ENCODE measurements around the gene LACTB. TPM values are rescaled to one million over a fixed set of nuclear protein-coding genes. Genes with fewer than 3 reads are reported as not detected.
"Not testable (repeated sequence)": the region's sequence is repeated elsewhere in the genome, so short reads cannot be mapped to it uniquely, and the experiment has no call there.

Gene LACTB
- total RNA-seq, 1 experiment from 2014 or later: 34.3 TPM

DNA sequence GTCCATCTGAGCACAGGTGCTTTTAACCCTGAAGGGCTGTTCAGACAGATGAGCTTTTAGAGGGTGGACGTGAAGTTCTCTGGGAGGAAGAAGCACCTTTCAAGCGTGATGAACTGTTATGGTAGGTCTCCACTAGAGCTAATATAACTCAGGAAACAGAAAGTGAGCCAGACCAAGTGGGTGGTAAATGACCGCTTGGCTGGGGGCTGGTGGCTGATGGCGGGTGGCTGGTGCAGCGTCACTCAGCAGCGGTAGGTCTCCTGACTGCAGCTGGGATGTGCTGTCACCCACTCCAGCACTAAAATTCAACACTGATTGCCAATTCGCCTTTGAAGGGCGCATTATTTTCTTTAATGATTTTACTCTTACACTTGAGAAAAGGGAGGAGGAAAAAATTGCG lies 31.2 kb upstream of the LACTB start:
- no peak for DNase-seq (ENCODE audit: low spot score)

DNA sequence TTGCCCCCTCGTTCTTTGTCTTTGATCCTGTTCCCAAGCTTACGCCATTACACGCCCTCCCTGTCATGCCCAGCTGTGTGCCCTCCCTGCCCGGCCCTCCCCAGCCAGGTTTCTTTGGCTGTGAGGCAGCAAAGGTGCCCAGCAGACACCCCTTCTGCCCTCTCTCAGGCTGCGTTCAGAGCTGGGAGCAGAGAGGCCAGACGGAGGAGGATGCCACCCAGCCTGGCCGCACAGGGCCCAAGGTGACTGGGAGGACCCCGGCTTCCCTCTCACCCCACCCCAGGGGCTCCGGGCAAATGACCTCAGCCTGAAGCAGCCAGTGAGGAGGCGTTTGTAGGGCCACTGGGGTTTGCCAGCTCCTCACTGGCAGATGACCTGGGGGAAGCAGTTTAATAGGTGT lies 30.8 kb upstream of the LACTB start:
- no peak for DNase-seq (ENCODE audit: low spot score)

DNA sequence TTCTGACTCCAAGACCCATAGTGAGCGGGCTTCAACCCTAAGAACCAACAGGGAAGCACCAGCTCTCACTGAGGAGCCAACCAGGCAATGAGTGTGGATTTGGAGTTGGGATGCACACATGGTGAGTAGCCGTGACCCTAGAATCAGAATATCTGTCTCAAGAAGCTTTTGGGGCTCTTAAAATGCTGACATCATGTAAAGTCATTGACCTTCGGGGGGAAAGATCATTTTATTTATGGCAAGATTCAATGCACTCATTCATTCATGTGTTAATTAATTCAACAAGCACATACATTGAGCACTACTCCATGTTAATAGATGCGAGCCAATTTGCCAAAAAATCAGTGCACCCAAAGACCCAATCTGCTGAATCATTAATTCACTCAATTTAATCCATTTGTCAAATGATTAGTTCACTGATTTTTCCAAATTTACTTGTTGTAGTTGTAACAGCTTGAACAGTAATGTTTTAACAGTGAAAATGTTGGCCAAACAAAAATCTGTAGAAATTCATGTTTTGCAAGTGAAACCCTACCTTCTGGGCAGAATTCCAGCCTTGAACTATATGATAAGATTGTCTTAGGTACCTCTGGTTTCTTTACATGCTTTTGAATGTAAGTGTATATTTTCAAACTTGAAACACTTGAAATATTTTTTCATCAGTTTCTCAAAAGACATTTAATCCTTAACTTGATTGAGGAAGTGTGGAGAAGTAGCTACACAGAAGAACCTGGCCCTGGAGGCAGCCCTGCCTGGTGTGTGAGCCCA lies 29.8 kb upstream of the LACTB start:
- DNase-seq (ENCODE audit: low spot score): no peak

DNA sequence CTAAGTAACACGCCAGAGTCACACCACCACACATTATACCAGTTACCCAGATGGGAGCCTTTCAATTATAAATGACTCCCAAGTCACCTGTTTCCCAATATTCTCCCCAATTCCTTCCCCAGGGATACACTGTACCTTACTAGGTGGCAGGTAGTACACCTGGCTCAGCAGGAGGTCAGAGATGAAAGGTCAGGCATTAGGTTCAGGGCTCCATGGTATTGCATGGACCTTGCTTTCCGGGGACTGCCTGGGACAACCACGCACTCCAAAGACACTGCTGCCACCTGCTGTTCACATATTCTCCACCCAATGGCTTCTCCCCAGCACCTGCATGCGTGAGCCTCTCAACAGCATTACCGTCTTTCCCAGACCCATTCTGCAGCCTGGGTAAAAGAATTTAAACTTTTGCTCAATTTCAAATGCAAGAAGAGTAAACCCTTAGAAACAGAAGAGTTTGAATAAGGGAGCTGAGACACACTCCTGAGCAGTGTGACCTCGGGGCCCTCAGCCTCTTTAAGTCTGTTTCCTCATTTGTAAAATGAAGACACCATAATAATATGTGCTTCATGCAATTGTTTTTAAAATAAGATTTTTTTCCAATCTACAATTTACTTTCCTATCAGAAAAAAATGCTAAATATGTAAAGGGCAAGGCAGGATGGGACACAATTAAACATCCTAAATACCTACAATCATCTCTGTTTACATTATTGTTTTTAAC lies 28.0 kb upstream of the LACTB start:
- DNase-seq (ENCODE audit: low spot score): peak; percentile 78

DNA sequence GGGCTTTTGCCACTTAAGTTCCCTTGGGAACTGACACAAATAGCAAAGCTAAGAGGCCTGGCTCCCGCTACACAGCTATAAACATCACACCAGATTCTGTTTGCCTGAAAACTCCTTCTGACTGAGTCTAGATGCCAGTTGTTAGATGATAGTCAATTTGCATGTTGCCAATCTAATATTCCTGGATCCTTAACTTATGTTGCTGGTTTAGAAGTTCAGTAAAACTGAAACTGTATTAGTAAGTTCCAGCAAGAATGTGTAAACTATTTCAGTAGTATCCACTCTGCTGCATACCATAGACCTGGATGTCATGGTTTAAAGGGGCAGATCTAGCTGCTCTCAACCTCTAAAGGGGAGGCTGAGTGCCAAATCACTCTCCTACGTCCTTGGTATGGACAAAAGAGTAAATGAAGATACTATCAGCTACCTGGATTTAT lies 27.1 kb upstream of the LACTB start:
- DNase-seq (ENCODE audit: low spot score): peak; percentile 55

DNA sequence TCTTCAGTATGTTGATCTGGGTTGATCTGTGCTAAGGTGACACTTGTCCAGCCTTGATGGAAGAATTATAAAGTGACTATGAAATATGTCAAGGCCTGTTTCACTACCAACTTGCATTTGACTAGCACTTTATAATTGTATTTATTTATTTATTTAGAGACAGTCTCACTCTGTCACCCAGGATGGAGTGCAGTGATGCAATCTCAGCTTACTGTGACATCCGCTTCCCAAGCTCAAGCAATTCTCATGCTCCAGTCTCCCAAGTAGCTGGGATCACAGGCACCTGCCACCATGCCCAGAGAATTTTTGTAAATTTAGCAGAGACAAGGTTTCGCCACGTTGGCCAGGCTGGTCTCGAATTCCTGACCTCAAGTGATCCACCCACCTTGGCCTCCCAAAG lies 25.5 kb upstream of the LACTB start:
- no peak for DNase-seq (ENCODE audit: low spot score)

DNA sequence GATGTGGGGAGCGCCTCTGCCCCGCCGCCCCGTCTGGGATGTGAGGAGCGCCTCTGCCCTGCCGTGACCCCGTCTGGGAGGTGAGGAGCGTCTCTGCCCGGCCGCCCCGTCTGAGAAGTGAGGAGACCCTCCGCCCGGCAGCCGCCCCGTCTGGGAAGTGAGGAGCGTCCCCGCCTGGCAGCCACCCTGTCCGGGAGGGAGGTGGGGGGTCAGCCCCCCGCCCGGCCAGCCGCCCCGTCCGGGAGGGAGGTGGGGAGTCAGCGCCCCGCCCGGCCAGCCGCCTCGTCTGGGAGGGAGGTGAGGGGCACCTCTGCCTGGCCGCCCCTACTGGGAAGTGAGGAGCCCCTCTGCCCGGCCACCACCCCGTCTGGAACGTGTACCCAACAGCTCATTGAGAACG lies 22.8 kb upstream of the LACTB start:
- DNase-seq (ENCODE audit: low spot score): not testable (repeated sequence)

DNA sequence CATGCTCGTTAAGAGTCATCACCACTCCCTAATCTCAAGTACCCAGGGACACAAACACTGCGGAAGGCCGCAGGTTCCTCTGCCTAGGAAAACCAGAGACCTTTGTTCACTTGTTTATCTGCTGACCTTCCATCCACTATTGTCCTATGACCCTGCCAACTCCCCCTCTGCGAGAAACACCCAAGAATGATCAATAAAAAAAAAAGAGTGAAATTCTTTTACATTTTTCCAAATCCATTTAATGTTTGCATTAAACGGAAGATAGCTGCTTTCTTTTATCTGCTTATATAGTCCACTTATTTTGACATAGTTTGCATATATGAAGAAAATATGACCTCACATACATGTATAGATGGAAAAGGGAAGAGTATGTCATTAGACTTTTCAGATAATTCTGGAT lies 22.1 kb upstream of the LACTB start:
- DNase-seq (ENCODE audit: low spot score): not testable (repeated sequence)

DNA sequence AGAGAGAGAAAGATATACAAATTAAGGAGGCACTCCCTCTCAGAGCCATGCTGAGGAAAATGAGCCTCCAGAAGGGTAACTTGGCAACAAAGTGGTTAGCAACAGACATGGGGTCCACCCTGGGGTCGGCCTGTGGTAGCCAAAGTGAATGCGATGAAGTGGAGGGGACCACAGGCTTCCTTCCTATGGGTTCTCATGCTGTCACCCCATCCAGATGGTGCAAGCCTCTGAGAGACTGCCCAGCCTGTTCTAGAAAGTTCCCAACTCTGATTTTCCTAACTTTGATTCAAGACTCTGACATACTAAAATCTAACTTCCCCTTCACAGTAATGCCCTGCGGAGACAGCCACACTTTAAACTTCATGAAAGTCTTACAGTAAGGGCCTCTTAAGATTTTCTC lies 18.2 kb upstream of the LACTB start:
- DNase-seq (ENCODE audit: low spot score): no peak

DNA sequence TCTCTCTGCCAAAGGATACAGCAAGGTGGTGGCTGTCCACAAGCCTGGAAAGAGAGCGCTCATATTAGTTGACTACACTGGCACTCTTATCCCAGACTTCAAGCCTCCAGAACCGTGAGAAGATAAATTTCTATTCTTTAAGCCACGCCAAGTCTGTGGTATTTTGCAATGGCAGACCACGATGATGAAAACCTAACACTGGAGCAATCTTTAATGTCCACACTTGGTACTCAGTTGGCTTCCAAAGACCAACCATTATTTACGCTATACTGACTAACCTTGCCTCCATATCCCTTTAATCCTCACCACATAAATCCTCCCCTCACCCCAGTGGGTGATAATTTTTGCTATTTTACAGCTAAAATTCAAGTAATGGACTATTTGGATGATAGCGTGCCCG lies 16.9 kb upstream of the LACTB start:
- DNase-seq (ENCODE audit: low spot score): peak; percentile 48

DNA sequence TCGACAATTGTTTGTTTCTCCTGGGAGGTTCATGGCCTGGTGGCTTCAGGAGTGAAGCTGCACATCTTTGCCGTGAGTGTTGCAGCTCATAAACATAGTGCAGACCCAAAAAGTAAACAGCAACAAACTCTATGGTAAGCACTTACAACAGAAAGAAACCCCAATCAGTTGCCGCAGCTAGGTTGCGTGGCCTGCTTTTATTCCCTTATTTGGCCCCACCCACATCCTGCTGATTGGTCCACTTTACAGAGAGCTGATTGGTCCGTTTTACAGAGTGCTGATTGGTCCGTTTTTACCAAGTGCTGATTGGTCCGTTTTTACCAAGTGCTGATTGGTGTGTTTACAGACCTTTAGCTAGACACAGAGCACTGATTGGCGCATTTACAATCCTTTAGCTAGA lies 16.3 kb upstream of the LACTB start:
- DNase-seq (ENCODE audit: low spot score): peak; percentile 12

DNA sequence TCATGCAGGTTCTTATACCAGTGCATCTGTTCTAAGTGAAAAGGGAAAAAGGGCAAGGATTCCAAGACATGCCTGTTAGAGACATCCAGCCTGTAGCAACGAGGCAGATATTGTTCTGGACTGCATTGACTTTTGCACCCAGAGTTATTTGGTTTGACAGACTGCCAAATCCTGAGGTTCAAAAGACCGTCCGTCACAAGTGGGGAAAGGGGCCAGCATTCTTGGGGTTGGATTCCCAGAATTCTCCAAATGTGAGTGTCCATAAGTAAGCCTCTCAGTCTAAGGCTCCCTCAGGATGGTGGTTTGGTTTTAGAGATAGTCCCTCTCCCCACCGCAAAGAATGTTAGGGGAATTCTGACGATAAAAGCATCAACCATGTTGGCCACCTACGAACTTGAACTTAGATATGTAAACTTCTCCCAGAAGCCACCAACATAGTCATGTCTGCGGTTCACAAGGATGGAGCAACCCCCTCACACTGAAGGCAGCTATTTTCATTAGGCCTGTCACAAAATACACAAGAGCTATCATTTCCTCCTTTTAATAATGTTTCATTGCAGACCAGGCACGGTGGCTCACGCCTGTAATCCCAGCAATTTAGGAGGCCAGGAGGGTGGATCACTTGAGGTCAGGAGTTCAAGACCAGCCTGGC lies 13.6 kb upstream of the LACTB start:
- DNase-seq (ENCODE audit: low spot score): peak; percentile 100

DNA sequence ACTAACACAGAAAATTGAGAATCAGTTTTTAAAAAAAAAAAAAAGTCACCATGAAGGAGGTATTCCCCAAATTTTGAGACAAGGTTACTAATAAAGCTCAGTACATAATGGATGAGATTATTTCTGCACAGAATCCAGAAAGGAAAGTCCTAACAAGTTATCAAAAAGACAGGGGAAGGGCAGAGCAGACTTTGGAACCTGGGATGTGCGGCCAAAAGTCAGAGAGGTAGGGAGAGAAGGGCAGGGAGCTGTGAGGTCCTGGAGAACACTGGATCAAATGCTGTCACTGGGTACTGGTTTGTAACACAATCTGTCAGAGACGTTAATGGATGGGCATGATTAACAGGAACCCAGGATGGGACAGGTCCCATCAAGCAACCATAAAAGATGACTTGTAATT lies 12.2 kb upstream of the LACTB start:
- DNase-seq (ENCODE audit: low spot score): no peak

DNA sequence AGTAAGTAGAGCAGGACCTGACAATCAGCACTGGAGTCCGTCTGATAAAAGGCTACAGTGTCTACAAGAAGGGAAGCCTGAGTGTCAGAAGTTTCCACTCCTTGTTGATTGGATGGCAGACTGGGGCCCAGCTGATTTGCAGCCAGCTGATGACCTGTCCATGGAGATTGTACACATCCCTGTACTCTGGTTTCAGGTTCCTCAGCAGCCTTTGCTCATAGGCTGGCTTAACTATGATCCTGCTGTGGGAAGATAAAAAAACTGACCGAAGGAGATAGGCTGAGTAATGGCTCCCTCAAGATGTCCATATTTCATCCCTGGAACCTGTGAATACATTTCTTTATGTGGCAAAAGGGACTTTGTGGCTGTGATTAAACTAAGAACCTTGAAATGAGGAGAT lies 11.7 kb upstream of the LACTB start:
- DNase-seq (ENCODE audit: low spot score): peak; percentile 2

DNA sequence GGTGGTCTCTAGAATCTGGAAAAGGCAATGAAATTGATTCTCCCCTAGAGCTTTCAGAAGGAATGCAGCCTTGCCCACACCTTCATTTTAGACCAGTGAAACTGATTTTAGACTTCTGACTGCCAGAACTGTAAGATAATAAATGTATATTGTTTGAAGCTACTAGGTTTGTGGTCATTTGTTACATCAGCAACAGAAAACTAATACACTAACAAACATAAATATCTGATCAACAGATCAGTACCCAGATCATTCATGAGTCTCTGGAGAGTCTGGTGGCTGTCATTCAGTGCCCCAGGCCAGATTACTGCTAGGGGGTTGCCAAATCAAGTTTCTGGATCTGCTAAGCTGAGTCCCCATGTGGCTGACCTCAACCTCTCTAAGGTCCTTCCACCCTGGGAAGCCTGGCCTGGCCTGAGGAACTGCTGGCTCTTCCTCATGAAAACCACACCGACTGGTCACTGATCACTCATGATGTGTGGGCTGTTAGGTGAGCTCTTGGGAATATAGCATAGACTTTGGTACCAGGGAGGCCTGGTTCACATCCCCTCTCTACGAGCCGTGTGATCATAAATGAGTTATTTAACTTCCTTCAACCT lies 11.1 kb upstream of the LACTB start:
- DNase-seq (ENCODE audit: low spot score): peak; percentile 2

DNA sequence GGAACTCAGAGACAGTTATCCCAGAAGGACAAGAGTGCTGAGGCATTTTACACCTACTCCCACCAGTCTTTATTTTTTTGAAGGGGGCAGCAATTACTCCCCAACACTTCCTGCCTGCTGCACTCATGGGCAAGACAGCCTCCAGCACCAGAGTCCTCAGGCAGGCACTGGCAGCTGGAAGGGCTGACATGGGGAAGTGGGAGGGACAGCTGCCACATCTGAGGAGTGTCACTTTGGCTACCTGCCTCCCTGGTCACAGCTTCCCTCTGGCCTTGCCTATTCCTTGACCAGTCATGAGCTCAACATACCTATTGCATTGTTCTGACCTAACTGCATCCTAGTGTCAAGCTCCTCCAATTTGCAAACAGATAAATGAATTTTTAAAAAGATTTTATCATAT lies 10.2 kb upstream of the LACTB start:
- DNase-seq (ENCODE audit: low spot score): peak; percentile 3

DNA sequence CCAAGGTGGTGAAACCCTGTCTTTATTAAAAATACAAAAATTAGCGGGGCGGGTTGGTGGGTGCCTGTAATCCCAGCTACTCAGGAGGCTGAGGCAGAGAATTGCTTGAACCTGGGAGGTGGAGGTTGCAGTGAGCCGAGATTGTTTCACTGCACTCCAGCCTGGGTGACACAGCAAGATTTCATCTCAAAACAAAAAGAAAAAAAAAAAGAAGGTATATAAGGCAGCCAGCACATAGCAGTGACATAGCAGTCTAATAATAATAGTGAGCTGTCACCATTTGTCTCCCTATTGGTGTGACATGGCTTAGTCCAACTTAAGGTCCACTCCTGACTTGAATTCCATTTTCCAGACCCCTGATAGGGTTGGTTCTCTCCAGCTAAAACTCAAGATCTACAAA lies 8.8 kb upstream of the LACTB start:
- DNase-seq (ENCODE audit: low spot score): peak; percentile 25

DNA sequence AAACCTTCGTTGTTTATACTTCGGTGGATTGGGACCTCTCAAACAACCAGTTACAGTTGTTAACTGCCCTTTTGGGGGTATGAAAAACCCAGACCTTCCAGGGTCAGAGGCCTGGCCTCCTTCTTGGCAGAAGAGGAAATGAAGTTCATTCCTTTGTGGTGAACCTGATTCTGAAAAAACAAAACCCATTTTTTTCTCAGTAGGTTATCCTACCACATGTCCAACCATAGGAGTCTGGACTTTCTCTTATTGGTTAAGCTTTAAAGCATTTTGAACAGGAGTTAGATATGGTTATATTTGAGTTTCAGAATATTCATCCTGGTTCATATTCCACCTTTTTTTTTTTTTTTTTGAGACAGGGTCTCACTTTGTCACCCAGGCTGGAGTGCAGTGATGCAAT lies 7.2 kb upstream of the LACTB start:
- DNase-seq (ENCODE audit: low spot score): no peak

DNA sequence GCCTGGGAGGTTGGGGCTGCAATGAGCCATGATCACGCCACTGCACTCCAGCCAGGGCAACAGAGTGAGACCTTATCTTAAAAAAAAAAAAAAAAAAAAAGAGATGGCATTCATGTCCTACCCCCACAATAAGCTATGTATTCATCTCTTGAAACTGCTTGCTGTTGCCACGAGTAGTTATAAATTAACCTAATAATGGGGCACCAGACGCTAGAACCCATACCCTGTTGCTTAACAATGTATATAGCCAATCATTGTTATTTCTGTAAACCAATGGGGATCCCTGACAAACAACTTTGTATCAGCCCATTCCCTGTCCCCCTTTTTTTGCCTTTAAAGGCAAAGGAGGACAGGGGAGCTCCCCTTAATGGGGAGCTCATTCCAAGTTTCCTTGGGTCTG lies 2.8 kb upstream of the LACTB start:
- no peak for DNase-seq (ENCODE audit: low spot score)

DNA sequence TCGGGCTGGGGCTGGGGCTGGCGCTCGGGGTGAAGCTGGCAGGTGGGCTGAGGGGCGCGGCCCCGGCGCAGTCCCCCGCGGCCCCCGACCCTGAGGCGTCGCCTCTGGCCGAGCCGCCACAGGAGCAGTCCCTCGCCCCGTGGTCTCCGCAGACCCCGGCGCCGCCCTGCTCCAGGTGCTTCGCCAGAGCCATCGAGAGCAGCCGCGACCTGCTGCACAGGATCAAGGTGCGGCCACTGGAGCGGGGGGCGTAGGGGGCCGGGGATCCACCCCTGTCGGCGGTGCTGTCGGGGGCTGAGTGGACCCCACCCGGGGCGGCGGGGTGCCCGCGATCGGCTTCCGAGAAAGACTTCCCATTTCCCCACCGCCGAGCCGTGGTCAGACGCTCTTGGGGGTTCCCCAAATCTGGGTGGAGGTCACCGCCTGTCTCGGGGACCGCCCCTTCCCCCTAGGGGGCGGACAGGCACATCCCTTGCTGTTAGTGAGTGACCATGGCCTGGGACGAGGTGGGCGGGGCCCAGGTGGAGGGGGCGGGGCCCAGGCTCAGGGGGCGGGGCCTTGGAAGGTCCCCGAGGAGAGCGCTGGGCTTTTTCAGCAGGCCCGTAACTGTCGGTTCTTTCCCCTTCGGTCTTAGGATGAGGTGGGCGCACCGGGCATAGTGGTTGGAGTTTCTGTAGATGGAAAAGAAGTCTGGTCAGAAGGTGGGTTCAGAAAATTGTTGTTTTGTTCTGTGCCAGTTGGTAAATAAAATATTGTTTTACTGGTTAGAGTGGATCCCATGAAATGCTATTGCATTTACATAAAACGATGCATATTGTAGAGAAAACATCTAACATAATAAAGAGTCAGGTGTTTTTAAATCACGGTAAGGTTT lies 578 bp downstream of the LACTB start:
- DNase-seq (ENCODE audit: low spot score): peak; percentile 64

DNA sequence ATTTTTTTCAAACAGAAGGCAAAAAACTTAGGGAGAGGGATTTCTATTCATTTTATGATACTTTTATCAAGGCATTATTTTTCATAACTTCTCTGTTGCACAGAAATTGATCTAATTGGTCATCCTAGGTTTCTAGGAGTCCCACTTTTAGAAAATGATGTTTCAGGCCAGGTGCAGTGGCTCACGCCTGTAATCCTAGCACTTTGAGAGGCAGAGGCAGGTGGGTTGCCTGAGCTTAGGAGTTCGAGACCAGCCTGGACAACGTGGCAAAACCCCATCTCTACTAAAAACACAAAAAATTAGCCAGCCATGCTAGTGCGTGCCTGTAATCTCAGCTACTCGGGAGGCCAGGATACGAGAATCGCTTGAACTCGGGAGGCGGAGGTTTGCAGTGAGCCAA lies 2.8 kb downstream of the LACTB start:
- no peak for DNase-seq (ENCODE audit: low spot score)

DNA sequence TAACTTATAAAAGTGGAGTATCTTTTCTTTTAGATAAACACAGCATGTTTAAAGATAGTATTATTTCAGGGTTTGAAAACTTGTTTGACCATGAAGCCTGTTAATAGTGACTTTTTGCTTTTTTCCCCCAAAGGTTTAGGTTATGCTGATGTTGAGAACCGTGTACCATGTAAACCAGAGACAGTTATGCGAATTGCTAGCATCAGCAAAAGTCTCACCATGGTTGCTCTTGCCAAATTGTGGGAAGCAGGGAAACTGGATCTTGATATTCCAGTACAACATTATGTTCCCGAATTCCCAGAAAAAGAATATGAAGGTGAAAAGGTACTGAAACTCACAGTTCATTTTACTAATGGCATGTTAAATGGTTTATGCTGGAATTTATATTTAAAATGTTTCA lies 5.1 kb downstream of the LACTB start:
- no peak for DNase-seq (ENCODE audit: low spot score)
